ENCODE measurements around the gene URAD.

URAD gene

DNA sequence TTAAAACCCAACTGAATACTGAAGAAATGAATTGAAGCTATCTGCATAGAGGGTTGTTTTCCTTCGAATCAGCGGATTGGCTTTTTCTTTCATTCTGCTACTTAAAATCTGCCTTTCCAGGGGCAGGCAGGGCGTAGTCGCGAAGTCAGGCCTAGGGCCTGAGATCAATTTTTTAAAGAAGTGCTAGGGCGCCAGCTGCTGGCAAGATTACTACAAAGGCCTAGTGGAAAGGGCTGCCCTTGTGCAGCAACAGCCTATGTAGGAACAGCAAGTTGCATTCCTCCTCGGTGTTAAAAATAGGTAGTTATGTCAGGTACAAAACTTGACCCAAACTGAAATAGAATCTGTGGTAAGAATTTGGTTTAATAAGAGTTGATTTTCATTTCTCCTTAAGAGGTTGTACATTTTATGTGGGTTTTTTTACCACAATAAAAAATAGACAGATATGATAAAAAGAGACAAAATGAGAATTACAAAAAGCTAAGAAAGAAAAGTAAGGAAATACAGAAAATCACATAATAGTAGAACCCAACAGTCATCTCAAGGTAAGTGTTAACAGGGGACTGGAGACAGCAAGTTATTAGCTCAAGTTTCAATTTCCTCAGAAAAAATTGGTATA lies 9.5 kb upstream of the URAD start:
- DNase-seq, result no peak

DNA sequence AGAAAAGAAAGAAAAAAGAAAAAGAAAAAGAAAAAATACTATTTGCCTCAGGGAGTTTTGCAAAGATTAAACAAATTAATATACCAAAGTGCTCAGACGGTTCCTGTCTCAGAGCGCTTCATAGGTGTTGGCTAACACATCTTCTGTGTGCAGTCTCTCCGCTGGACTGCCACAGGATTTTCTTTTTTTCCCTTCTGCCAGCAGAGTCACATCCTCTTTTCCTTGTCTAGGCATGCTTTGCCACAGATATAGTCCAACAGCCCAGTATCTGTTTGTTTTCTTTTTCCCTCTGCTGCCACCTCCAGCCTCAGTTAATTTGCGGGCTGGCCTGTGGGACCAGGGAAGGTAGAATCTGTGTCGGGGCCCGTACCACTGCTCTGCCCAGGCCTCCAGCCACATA lies 3.4 kb upstream of the URAD start:
- no peak for DNase-seq

DNA sequence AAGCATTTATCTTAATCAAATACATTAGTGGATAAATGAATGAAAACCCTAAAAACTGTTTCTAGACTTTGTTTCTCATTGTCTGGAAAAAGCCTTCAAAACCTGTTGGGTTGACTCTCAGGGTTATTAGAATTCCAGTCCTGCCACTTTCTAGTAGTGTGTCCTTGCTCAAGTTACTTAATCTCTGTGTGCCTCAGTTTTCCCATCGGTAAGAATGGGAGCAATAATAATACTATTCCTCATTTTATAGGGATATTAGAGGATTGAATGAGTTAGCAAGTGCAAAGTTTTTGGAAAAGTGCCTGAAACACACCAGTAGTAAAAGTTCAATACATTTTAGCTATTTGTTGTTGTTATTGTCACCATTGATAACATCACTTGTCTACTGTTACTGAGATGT lies 2.9 kb downstream of the URAD start:
- DNase-seq, result no peak

DNA sequence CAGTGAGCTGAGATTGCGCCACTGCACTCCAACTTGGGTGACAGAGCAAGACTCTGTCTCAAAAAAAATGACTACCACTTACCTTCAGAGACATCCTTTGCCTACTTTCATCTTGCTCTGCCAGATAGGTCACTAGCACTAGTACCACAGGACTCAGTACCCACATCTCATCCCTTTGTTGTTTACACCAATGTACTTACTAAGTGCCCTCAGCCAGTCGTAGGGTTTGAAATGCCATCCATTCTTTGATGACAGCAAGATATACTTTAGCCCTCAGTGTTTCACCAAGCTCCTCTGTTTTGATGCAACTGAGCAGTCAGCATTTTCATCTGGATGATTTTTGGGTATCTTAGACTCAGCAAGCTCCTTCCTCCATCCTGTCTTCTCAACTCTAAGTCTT lies 6.1 kb downstream of the URAD start:
- DNase-seq, result no peak

DNA sequence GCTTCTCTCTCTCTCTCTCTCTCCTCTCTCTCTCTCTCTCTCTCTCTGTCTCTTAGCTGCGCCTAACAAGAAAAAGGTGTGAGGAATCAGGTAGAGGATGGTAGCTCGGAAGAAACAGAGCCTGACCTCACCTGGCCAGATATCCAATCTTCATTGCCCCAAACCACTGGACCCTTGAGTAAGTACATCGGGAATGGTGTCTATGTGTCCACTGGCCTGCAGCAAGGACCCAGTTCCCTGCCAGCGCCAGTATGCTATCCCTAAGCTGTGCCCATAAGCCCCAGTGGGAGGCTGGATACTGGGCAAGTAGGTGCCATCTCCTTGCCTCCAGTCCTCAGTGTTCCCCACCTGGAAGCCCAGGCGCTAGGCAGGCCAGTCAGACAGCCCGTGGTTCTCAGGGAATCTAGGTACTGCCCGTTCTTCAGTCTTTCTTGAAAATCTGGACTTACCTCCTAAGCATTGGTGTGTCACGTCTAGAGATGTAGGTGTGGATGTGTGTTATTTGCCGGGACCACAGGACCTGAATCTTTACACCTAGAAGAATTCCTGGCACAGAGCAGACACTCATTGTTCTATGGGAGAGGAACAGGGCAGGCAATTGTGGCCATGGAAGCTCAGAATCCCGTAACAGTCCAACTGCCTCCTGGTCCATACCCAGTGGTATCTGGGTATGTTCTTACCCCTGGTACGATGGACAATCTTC lies 7.3 kb downstream of the URAD start:
- DNase-seq, result no peak

DNA sequence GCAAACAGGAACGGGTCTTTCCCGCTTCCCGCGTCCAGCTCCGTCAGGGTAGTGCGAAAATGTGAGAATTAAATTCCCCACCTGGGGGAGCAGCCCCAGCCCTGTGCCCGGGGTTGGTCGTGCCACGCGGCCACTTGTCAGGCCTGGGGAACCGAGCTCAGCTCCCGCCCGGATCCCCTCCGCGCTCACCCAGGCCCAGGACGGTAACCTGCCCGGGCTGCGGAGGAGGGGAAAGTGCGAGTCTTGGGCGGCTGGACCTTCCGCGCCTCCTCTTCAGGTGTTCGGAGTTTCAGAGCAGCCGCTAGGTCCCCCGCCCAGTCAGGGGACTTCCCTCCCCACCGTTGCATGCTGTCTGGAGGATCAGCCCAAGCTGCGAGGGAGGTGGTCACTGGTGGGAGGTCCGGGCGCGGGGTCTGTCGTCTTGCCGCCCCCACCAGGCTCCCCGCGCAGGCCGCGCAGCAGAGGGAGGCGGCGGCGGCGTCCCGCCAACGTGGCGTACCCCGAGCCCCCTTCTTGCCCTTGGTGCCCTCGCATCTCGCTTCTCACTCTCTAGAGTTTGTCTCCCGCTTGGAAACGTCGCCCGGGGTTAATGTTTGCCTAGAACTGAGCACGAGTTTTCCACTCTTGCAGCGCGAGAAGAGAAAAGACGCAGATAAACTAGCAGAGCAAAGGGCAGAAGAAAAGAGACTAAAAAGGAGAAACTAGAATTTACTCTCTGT lies 8.1 kb downstream of the URAD start:
- no peak for DNase-seq

DNA sequence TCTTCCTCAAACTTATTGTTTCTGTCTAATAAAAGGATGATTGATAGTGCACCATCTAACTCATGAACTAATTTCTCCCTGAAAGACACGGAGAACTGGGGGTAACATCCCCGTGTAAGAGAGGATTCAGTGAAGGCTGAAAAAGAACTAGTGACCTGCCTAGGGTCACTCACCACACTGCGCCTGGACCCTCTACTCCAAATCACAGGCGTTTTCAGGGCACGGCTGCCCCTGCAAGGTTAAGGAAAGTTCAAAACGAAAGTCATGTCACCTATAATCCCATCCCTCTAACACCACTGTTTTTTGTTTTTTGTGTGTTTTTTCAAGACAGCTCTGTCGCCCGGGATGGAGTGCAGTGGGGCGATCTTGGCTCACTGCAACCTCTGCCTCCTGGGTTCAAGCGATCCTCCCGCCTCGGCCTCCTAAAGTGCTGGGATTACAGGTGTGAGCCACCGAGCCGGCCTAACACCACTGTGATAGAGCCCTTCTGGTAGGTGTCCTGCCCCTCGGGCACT lies 8.7 kb downstream of the URAD start:
- no peak for DNase-seq

DNA sequence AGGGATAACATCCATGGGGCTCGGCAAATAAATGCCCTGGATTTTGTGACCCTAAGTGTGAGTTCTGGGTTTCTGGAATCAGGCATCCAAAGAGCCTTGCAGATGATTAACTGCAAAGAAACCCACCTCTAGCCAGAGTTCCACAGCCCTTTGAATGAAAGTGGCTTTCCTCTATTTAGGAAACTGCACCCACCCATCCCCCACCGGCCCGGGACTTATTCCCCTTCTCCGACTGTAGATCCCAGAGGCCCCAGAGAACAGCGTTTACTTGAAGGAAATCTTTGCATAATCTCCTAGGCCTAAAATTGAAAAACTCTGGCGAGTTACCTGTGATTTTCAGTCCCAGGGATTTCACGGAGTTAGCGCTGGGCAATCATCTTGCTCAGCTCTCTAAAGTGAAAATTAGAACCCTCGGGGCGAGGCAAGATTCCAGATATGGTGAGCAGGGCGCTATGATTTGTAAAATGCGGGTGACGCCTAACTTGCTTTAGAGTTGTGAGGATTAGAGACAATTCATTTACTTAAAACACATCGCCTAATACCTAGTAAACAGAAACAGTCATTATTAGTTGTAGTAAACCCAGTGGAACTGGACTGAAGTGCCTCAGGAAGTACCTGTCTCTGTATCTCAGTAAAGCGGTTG lies 9.4 kb downstream of the URAD start:
- DNase-seq, result no peak

DNA sequence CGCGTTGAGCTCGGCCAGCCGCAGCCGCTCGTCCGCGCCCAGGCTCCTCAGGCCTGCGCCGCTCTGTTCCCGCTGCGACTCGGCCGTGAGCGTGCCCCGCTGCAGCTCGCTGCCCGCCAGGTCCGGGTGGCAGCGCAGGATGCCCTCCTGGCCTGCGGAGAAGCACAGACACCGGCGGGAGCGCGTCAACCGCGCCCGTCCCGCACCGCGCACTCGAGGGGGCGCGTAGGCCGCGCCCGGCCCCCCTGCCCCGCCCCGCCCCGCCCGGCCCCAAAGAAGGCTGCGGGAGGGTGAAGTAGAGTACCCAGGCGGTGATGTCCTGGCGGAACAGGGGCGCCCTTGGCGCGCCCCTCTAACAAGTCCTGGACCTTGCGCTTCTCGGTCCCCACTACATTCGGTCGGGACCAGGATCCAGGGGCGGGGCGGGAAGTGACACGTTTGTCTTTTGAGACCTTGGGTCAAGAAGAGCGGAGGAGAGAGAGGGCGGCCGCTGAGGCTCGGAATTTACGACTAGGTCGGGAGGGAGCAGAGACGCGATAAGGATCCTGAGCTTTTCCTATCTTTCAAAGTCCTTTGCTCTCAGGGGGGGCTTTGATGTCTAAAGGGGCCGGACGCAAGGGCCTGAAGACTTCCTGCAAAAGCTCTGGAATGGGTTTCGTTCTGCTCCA lies 10.1 kb downstream of the URAD start:
- DNase-seq, result no peak

DNA sequence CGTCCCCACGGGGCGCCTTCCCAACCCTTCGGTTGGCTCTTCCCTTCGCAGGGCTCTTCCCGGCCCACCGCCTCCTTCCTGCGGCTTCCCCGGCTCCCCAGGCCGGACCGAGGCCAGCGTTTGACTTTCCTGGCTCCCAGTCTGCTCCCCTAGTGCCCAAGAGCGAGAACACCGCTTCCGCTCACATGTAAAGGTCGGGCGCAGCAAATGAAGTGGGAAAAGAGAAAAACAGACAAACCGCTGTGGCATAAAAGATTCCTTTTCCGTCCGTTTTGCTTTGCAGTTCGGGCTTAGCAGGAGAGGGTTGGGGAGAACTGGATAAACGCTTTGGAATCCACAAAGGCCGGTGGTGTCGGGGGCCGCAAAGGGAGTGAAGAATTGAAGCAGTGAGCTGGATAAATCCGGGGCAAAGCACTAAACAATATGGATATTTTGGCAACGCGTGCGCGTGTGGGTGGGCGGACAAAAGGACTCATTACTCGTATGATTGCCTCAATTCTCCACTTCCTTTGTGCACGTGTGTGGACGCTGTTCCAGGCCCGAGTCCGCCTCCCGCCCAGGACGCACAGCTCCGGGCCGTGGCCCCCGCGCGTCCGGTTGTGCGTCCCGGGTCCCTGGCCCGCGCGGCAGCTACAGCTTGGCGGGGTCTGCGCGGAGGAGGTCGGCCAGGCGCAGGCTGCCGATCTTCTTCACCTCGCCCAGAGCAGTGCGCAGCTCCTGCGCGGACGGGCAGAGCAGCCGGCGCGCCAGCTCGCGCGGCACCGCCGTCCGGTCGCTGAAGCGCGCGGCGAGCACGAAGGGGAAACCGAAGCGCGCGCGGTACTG lies 10.8 kb downstream of the URAD start:
- no peak for DNase-seq

DNA sequence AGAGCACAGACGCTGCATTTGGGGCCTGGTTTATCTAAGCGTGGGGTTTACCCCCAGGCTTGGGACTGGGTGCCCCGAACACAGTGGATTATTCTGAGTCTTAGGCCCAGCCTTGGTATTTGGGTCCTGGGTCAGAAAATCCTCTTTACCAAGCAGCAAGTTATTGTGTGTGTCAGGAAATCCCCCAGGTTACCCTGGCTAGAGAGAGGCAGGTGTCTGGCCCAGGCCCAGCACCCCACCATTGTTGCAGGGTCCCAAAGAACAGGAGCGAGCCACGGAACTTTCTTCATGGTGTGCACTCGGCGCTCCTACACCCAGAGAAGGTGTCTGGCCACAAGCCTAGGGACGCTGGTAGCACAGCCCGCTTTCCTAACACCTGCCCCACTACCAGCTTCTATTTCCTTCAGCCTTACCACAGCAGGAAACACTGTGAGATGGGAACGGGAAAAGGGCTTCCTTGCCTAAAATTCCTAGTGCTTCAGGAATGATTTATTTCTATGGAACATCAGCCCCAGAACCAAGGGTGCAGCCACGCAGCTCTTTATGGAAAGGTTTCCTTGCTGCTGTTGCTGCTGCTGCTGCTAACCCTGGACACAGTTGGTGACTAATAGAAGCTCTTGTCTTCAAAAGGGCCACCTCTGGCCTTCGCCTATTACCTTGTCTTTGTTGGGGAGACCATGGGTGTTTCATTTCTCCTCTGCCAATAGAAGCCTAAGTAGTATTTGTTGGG lies 12.0 kb downstream of the URAD start:
- DNase-seq, result no peak

DNA sequence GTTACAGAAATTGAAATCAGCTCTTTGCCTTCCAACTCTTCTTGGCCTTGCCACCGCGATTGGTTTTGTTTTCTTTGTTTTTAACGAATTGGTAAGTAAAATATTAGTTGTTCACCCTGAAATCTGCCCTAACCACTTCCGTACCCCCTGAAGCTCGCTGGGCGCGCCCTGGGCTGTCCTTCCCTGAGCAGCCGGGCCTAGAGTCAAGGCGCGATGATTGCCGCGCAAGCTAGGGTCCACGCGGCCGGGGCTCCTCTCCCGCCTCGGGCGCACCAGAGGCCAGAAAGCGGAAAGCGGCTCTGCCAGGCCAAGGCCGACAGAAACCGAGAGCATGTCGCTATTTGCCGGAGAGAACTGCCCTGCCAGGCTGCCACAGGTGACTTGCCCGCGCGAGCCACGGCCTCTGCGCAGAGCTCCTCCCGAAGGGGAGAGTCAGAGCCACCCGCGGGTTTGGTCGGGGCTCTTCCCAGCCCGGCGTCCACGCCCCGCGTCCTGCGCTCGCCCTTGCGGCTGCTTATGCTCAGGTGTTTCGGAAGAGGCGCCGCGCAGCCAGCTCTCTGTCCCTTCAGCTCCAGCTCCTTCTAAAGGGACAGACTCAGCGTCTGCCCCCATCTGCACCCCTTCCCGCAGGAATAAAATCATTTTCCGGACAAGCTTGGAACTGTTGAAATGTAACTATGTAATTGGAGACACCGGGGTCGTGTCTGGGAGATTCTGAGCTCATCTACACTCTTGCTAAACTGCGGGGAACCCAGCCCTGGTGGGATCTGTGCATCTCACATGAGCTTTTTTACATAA lies 12.7 kb downstream of the URAD start:
- DNase-seq, result no peak

DNA sequence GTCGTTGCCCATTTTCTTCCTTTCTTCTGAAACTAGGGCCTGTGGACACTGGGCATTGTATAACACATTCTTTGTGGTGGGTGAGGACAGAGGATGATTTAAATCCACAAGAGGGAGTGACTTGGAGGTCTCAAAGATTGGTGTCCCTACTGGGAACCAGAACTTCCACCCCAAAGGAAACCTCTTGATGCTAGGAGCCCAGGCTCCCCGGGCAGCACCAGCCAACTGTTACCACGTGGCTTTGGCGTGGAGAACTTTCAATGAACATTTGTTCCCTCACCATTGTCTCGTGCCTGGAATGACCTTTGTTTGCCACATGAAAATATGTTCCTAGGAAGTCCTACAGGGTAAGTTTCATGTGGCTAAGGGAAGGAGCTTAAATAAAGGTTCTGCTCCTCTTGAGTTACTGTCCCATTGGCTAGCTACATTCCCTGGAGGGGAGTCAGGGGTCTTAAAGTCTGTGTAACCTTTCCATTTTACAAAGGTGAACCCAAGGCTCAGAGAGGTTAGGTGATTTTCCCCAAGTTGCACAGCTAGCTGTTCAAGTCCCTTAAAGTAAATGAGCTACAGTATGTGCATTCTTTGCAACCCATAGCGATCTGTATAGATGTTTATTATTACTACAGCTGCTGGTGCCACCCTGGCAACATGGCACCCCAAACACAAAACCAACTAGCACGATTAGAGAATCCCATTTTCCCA lies 14.4 kb downstream of the URAD start:
- DNase-seq, result no peak

DNA sequence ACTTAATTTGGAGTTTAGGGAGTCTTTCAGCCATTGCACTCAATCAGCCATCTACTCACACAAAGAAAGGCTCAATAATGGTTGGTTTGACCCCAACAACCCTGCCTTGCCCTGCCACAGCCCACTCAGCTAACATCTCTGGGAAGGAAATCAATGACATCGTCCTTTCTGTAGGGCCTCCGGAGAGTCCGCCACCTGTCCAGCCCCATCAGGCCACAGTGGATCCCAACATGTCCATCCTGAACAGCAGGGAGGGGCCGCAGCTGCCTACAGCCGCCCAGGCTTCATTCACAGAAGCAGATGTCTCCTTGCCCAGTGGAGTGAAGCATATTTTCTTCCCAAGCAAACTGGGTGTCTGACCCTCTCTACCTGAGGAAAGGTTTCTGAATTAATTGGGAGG lies 15.2 kb downstream of the URAD start:
- DNase-seq, result no peak

DNA sequence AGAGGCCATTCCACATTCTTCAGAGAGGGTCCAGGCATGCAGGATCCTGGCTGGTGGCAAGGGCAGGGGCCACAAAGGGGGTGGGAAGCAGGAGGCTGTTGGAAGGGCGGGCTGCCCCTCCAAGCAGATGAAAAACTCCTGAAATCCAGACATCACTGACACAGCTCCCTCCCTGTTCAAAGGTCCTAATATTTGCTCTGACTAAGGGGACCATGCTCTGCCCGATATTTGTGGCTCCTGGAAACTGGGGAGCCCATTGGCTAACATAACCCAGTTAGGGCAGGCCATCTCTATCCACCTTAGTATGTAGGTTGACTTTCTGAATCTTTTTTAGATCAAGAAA lies 16.0 kb downstream of the URAD start:
- DNase-seq, result no peak

DNA sequence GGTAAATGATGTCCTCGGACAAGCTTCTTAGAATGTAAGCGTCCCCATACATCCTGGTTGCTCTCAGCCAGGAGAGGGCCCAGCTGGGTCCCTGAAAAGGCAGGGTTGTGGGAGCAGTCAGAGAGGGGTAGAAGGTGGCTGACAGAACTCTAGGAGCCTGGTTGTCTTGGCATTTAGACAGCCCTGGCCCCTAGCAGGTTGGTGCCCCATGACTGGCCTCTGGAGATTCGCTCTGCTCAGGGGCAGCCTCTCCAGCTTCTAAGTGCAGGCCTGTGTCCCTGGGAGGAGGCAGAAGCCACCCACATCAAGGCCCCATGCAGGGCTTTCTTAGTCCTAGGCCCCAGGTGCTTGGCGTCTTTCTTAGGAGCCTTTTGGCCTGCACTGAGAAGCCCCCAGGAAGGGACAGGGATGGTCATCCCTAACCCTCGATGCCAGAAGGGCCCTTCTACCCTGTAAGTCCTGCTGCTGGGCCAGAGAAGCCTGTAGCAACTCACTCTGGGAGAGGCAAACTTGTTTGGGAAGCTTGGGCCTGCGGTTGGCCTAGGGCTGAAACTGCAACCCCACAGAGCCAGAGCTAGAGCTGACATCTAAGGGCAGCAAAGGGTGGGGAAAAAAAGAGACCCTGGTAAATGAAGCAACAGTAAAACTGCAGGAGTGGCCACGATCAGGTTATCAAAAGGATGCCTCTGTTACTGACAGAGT lies 16.6 kb downstream of the URAD start:
- no peak for DNase-seq

DNA sequence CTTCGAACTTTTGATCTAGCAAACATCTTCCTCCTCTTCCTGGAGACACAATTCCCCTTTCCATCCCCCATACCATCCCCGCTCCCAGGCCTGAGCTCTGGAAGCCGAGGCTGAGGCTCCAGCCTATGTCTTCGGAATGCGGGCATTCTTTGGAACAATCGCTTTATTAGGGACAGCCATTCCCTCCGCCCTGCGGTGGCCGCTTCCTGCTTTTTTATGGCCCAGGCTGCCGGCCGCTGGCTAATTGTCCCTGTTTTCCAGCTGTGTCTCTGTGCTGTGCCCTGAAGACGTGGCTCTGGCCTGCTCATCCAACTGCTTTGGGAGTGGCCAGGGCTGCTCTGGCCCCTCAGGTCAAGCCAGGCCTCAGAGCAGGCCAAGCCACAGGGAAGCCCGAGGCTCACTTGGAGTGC lies 17.3 kb downstream of the URAD start:
- no peak for DNase-seq

DNA sequence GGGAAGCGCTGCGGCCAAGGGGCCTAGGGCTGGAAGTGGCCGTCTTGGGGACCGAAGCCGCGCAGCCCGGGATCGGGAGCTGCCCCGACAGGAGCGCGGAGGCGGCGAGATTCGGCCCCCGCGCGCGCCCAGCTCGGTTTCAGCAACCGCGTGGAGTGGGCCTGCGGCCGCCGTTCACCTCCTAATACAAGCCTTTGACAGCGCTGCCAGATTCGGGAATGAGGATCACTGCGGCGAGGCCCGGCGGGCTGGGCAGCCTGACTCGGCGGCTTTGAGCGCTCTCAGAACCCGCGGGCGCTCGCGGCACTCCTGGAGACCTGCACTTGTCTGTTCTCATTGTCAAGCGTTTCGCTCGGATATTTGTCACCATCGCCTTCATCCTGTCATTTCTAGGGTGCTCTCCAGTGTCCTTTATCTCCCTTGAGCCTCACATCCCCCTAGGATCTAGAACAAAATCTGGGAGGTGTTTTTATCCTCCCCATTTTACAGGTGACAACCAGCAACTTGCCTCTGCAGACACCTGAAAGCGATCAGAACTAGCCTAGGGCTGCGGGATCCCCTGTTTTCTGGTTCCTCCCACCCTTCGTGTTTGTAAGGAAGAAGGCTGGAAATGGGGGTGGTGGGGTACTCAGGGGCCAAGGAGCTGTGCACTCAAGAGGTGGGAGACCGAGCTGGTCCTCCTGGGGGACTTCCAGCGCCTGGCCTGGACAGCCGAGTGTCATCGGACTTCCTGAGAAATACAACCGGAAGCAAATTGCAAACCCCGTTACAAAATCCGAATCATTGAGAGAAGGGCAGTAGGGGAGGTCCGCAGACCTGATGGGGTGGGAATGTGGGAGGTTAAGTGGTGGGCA lies 17.9 kb downstream of the URAD start:
- DNase-seq, result no peak

DNA sequence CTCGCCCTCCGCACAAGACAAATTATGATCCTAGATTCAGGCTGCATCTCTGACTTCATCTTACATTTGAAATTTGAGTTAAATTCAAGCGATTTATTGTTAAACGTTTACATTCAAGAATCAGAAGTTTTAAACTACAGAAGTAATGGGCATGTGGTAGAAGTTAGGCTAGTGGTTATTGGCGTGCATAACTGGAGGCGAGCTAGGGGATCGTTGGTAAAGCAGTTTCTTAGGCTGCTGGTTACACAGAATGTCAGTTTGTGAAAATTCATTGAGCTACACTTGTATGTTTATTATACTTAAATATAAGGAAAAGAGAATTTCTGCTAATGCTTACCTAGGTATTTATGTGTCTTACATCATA lies 18.6 kb downstream of the URAD start:
- DNase-seq, result no peak

Data from DMS153 (cell line).